ENCODE measurements around the gene BAMBI. TPM values are rescaled to one million over a fixed set of nuclear protein-coding genes. Genes with fewer than 3 reads are reported as not detected.

The BAMBI gene
- total RNA-seq, 2 experiments from 2014 or later: 0.31 to 0.33 TPM

DNA sequence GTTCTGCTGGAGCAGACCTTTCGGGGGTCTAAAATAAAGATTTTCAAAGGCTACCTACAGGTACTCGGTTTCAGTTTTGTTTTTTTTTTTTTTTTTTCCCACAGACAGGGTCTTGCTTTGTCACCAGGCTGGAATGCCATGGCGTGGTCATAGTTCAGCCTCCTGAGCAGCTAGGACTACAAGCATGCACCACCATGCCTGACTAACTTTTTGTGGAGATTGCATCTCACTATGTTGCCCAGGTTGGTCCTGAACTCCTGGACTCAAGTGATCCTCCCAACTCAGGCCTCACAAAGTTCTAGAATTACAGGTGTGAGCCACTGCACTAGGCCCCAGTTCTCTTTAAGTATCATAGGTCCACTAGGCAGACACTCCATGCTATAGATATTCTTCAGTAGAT, 34.5 kb downstream of the BAMBI start:
- Mint-ChIP-seq H3K27me3 (peaks cover 7% of the 10 kb centered on the region), H3K9me3 (no peaks in the 10 kb centered on the region), H3K4me1 (ENCODE audit: low read depth) (no peaks in the 10 kb centered on the region), H3K36me3 (no peaks in the 10 kb centered on the region), H3K27ac (no peak overlapping the region), H3K4me3 (no peak overlapping the region)
- intact Hi-C loops (cut with micrococcal nuclease): no loop called here
- ChIA-PET POLR2A (interaction anchor here (0.6 kb wide), 1 partner anchor 241 kb away, joined by 4 read pairs; no protein-coding TSS in a partner anchor), CTCF (no interaction called here)
- DNase-seq: no peak

DNA sequence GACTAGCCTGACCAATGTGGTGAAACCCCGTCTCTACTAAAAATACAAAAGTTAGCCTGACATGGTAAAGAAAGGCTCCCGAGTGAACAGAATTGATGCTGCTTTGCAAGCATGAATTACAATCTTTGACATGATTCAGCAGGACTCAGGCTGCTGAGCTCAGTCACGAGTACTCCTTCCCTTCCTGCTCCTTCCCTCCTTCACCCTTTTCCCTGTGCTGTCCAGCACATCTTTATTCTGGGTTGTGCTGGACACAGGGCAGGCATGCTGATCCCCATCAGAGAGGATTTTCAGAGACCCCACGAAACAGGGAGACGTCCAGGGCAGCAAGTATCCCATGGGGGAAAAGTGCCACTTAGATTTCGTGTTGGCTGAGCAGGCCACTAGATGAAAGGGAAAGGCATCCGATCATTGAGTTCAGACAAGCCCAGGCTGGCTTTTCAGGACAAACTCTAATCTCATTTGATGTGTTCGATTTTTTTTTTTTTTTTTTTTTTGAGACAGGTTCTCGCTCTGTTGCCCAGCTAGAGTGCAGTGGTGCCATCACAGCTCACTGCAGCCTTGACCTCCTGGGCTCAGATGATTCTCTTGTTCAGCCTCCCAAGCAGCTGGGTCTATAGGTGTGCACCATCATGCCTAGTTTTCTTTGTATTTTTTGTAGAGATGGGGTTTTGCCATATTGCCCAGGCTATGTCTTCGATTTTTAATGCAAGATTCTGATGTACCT, 36.5 kb downstream of the BAMBI start:
- peaks cover 5% of the 10 kb centered on the region for H3K27me3 Mint-ChIP-seq
- CTCF ChIA-PET: no interaction called here
- no peak overlapping the region for H3K4me3 Mint-ChIP-seq
- POLR2A ChIA-PET: no interaction called here
- H3K36me3 Mint-ChIP-seq: no peaks in the 10 kb centered on the region
- no peak for DNase-seq
- no peaks in the 10 kb centered on the region for H3K4me1 Mint-ChIP-seq (ENCODE audit: low read depth)
- intact Hi-C loops (cut with micrococcal nuclease): no loop called here
- H3K27ac Mint-ChIP-seq: no peak overlapping the region
- H3K9me3 Mint-ChIP-seq: no peaks in the 10 kb centered on the region

DNA sequence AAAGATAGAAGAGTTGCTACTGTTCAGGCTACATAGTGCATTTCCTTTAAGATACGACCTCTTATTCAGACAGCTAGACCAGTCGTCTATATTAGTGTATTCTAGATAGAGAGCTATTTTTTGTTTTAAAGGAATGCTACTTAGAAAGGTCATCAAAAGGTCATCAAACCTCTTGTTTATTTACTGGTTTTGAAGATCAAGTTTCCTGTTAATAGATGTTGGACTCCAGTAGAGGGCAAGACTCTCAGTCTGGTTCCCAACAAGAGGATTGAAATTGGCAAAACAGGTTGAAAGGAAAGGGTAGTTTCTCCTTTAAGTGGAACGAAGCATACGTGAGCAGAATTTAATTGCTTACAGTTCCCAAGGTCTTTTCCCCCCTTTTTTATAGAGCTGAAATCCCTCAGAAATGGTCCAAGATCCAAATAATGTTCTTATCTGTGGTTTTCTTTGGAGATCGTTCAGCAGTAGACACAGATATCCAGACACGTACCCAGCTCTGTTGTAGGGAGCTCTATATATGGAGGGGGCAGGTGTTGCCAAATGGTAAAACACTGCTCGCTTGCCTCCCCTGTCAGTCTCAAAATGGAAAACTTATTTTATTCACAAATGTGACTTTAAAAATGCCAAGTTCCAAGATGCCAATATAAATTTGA, 37.2 kb downstream of the BAMBI start:
- DNase-seq: no peak
- Mint-ChIP-seq H3K27me3 (peaks cover 2% of the 10 kb centered on the region), H3K4me1 (ENCODE audit: low read depth) (no peaks in the 10 kb centered on the region), H3K4me3 (no peak overlapping the region), H3K27ac (no peak overlapping the region), H3K36me3 (no peaks in the 10 kb centered on the region), H3K9me3 (no peaks in the 10 kb centered on the region)
- ChIA-PET POLR2A (no interaction called here), CTCF (no interaction called here)
- intact Hi-C loops (cut with micrococcal nuclease): no loop called here

DNA sequence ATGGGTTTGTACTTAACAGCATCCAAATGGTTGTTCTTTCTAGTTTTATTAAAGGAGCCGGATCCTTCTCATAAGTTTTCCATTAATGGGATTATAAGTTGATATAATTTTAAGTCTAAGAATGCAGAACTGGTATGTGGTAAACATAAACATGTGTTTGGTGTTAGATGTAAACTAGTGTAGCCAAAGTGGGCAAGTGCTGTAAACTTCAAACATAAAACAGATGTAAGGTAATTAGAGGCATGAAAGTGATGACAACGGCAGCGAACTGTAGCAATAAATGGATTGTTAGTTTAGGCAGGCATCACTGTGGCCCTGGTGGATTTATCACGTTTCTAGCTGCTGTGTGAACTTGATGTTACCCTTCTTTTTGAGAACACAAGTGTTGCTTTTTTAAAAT, 37.9 kb downstream of the BAMBI start:
- no peaks in the 10 kb centered on the region for H3K4me1 Mint-ChIP-seq (ENCODE audit: low read depth)
- H3K36me3 Mint-ChIP-seq: no peaks in the 10 kb centered on the region
- H3K27ac Mint-ChIP-seq: no peak overlapping the region
- ChIA-PET POLR2A (no interaction called here), CTCF (no interaction called here)
- H3K9me3 Mint-ChIP-seq: no peaks in the 10 kb centered on the region
- H3K4me3 Mint-ChIP-seq: no peak overlapping the region
- DNase-seq: no peak
- intact Hi-C loops (cut with micrococcal nuclease): no loop called here
- peaks cover 2% of the 10 kb centered on the region for H3K27me3 Mint-ChIP-seq

DNA sequence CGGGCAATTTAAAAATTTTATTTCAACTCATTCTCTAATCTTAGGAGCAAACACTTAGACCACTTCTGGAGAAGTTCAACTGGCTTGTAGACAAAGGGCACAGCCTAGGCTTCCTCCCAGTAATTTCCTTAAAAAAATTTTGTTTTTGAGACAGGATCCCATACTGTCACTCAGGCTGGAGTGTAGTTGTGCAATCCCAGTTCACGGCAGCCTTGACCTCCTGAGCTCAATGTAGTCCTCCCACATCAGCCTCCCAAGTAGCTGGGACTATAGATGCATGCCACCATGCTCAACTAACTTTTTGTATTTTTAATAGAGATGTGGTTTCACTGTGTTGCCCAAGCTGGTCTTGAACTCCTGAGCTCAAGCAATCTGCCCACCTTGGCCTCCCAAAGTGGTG, 38.4 kb downstream of the BAMBI start:
- Mint-ChIP-seq H3K27ac (no peak overlapping the region), H3K4me1 (ENCODE audit: low read depth) (no peaks in the 10 kb centered on the region), H3K9me3 (no peaks in the 10 kb centered on the region), H3K27me3 (peaks cover 2% of the 10 kb centered on the region), H3K4me3 (no peak overlapping the region), H3K36me3 (no peaks in the 10 kb centered on the region)
- POLR2A ChIA-PET: no interaction called here
- CTCF ChIA-PET: no interaction called here
- intact Hi-C loops (cut with micrococcal nuclease): no loop called here
- no peak for DNase-seq

DNA sequence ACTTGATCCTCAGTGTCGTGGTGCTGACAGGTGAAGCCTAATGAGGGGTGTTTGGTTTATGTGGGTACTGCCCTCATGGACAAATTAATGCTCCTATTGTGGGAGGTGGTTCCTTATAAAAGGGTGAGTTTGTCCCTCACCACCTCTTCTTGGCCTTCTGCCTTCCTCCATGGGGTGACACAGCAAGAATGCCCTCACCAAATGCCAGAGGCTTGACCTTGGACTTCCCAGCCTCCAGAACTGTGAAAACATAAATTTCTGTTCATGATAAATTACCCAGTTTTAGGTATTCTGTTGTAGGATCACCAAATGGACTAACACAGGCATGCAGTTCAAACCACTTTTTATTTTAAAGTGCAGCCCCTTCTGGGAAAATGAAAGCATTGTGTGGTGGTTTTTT, 39.4 kb downstream of the BAMBI start:
- DNase-seq: no peak
- Mint-ChIP-seq H3K4me1 (ENCODE audit: low read depth) (no peaks in the 10 kb centered on the region), H3K27me3 (peaks cover 12% of the 10 kb centered on the region), H3K9me3 (no peaks in the 10 kb centered on the region), H3K27ac (no peak overlapping the region), H3K36me3 (no peaks in the 10 kb centered on the region), H3K4me3 (no peak overlapping the region)
- ChIA-PET CTCF (no interaction called here), POLR2A (no interaction called here)
- intact Hi-C loops (cut with micrococcal nuclease): no loop called here

DNA sequence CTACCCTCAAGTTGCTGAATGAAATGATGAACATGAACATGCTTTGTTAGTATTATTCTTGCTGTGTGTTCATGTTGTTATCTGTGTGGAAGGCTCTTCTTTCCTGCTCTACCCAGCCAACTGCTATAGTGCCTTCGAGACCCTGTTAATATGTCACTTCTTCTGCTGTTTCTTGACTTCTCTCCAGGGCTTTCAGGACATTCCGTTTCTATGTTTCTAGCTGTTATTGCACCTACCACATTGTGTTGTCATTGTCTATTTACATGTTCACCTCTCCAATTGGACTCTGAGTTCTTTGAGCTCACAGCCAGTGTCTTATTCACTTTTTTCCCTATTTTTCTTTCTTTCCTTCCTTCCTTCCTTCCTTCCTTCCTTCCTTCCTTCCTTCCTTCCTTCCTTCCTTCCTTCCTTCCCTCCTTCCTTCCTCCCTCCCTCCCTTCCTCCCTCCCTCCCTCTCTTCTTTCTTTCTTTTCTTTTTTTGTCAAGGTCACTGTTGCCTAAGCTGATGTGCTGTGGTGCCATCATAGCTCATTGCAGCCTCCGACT, 40.4 kb downstream of the BAMBI start:
- peaks cover 8% of the 10 kb centered on the region for H3K4me1 Mint-ChIP-seq (ENCODE audit: low read depth)
- H3K27me3 Mint-ChIP-seq: peaks cover 18% of the 10 kb centered on the region
- POLR2A ChIA-PET: no interaction called here
- no peak overlapping the region for H3K27ac Mint-ChIP-seq
- no peaks in the 10 kb centered on the region for H3K36me3 Mint-ChIP-seq
- CTCF ChIA-PET: no interaction called here
- H3K9me3 Mint-ChIP-seq: no peaks in the 10 kb centered on the region
- H3K4me3 Mint-ChIP-seq: no peak overlapping the region
- intact Hi-C loops (cut with micrococcal nuclease): no loop called here
- DNase-seq: no peak

DNA sequence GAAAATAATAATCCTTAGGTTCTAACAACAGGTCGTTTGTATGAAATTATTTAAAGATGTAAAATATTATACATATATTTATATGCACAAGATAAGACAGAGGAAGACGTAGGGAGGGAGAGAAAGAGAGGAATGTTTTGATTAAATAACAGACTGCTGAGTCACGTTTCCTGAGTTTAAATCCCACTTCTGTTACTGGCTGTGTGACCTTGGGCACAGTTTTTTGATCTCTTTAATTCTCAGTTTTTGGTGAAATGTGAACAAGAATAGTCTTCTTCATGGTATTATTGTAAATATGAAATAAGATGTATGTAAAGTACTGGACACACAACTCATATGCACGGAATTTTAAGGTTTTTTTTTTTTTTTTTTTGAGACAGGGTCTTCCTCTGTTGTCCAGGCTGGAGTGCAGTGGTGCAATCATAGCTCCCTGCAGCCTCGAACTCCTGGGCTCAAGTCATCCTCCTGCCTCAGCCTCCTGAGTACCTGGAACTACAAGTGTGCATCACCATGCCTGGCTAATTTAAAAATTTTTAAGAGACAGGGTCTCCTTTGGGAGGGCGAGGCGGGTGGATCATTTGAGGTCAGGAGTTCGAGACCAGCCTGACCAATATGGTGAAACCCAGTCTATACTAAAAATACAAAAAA, 42.6 kb downstream of the BAMBI start:
- Mint-ChIP-seq H3K4me1 (ENCODE audit: low read depth) (peaks cover 8% of the 10 kb centered on the region), H3K36me3 (no peaks in the 10 kb centered on the region), H3K27me3 (peaks cover 25% of the 10 kb centered on the region), H3K27ac (no peak overlapping the region), H3K9me3 (no peaks in the 10 kb centered on the region), H3K4me3 (no peak overlapping the region)
- ChIA-PET CTCF (no interaction called here), POLR2A (no interaction called here)
- DNase-seq: no peak
- intact Hi-C loops (cut with micrococcal nuclease): no loop called here

DNA sequence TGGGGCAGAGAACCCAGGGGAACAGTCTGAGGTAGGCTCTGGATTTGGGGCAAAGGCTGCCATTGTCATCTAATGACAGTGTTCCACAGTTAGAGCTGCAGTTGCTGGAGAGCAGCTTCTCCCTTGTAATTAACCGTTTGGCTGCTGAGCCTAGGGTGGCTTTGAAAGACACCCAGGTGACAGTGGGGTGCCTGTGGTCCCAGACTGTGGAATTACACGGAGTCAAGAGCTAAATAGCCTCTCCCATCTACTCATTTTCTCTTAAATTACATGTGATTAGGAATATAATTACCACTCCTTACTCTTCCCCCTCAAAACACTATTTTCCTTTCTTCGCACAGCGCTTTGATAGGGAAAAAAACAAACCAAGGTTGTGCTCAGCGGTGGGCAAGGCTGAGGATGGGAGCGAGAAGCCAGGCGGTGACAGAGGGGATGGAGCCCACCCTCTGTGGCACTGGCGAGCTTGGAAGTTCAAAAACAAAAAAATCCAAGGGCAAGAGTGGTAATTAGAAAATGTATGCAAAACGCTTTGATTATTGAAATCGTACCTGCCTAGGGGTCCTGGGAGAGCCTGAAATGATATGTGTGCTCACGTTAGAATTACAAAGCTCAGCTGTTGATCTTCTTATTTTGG, 44.1 kb downstream of the BAMBI start:
- intact Hi-C loops (cut with micrococcal nuclease): no loop called here
- ChIA-PET POLR2A (no interaction called here), CTCF (no interaction called here)
- H3K4me3 Mint-ChIP-seq: no peak overlapping the region
- no peaks in the 10 kb centered on the region for H3K36me3 Mint-ChIP-seq
- peaks cover 32% of the 10 kb centered on the region for H3K27me3 Mint-ChIP-seq
- no peaks in the 10 kb centered on the region for H3K9me3 Mint-ChIP-seq
- peaks cover 8% of the 10 kb centered on the region for H3K4me1 Mint-ChIP-seq (ENCODE audit: low read depth)
- no peak for DNase-seq
- H3K27ac Mint-ChIP-seq: no peak overlapping the region

DNA sequence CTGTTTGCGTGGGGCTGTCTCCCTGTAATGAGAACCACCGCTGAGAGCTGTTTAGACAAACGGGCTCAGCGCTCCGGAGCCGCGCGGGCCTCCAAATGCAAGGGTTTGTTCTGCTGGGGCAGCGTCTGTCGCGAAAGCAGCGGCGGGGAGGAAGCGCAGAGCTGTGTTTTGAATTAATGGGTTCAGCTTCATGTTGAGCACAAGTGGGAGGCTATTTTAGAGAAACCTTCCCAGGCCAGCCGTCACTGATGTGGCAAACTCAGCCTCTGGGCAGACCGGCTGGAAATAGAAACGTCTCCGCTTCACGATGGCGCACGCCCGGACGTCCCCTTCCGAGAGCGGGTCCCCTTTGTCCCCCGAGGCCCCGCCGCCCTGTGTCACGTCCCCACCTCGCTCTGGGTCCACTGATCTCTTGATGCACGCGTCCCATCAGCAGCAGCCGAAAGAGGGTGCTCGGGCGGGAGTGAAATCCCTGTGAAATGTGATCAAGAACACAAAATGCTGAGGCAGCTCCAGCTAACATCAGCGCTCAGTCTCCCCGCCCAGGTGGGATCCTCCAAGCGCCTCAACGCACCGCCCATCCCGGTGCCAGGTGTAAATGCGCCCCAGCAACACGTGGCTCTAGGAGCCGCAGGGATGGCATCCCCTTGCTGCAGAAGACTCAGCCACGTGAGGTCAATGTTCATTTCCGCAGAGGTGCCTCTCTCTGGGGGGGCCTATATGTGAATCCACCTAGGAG, 44.9 kb downstream of the BAMBI start:
- Mint-ChIP-seq H3K9me3 (no peaks in the 10 kb centered on the region), H3K27me3 (peaks cover 32% of the 10 kb centered on the region), H3K36me3 (no peaks in the 10 kb centered on the region), H3K4me1 (ENCODE audit: low read depth) (peaks cover 8% of the 10 kb centered on the region), H3K27ac (no peak overlapping the region), H3K4me3 (peak overlapping the region; percentile 20)
- peak; percentile 9 for DNase-seq
- ChIA-PET POLR2A (no interaction called here), CTCF (no interaction called here)
- intact Hi-C loops (cut with micrococcal nuclease): no loop called here

DNA sequence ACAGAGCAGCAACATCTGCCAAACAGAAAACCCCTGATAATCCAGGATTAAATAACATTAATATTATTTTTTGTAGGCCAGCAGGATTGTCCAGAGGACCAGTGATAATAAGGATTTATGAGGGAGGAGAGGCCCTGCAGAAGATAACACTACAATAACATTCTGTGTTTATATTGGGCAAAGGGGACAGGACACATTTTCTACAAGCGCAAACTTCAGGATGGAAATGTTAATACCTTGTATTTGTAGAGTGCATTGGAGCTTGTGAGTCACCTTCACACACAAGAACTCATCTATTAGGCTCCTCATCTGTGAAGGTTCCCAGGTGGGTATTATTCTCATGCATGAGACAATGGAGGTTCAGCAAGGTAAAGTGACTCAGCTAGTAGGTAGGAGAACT, 51.0 kb downstream of the BAMBI start:
- intact Hi-C loops (cut with micrococcal nuclease): no loop called here
- CTCF ChIA-PET: no interaction called here
- H3K4me1 Mint-ChIP-seq (ENCODE audit: low read depth): peaks cover 4% of the 10 kb centered on the region
- H3K27ac Mint-ChIP-seq: no peak overlapping the region
- DNase-seq: no peak
- no peak overlapping the region for H3K4me3 Mint-ChIP-seq
- H3K9me3 Mint-ChIP-seq: no peaks in the 10 kb centered on the region
- peaks cover 14% of the 10 kb centered on the region for H3K27me3 Mint-ChIP-seq
- POLR2A ChIA-PET: no interaction called here
- H3K36me3 Mint-ChIP-seq: peaks cover 3% of the 10 kb centered on the region

Data from activated CD4-positive, alpha-beta memory T cell treated with anti-CD3 and anti-CD28 coated beads for 36 hours (primary cell).